ENCODE data around the gene GPR137.

DNA sequence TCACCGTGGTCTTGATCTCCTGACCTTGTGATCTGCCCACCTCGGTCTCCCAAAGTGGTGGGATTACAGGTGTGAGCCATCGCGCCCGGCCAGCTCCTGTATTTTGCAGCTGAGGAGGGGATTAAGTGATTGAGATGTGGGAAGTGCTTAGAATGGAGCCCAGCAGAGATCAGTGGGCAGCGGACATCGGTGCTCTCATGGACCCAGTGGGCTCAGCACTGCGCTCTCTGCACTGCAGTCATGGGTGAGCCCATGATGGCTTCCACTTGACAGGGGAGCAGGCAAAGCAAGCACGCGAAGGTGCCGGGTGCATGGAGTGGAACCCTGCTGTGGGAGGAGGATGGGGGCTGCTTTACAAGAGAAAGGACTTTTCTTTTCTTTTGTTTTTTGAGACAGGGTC, 45.2 kb downstream of the GPR137 start:
- no peak for TF ChIP-seq POLR2A (IDR thresholded peaks at IDR 0.05; ENCODE audit: extremely low read depth, insufficient read length)
- TF ChIP-seq CTCF (IDR thresholded peaks at IDR 0.05; ENCODE audit: low read depth, low read length): no peak

All from NB4 (cell line).